Neural progenitor cell (in vitro differentiated cells): ENCODE measurements around the gene SLC22A1. TPM values are rescaled to one million over a fixed set of nuclear protein-coding genes. Genes with fewer than 3 reads are reported as not detected.

Experiments used
- DNase-seq: peaks from one replicate; pipeline ENCODE4 v3.0.0-alpha.2; 2016; ENCODE audit warnings: low spot score
- H2AFZ ChIP-seq: fragments of 200-600 bp; sonication (generic); replicated peaks from 2 replicates; pipeline ENCODE4 v1.6.1; 2016; ENCODE audit warnings: antibody characterized with exemption
- H3F3A ChIP-seq: fragments of 200-600 bp; sonication (generic); 2 replicates; pipeline ENCODE4 v1.6.1; 2016; ENCODE audit warnings: antibody characterized with exemption, low read depth
- H3K27ac ChIP-seq: fragments of 200-600 bp; sonication (generic); 2 replicates; pipeline ENCODE4 v1.5.1; 2016; ENCODE audit warnings: mild to moderate bottlenecking
- H3K27me3 ChIP-seq: fragments of 200-600 bp; sonication (generic); 2 replicates; pipeline ENCODE4 v1.6.1; 2016; ENCODE audit warnings: mild to moderate bottlenecking, moderate library complexity
- H3K36me3 ChIP-seq: fragments of 200-600 bp; sonication (generic); 2 replicates; pipeline ENCODE4 v1.5.1; 2016
- H3K4me1 ChIP-seq: fragments of 200-600 bp; sonication (generic); 2 replicates; pipeline ENCODE4 v1.6.1; 2016; ENCODE audit warnings: mixed run types
- H3K4me2 ChIP-seq: fragments of 200-600 bp; sonication (generic); 2 replicates; pipeline ENCODE4 v1.6.1; 2016
- H3K4me3 ChIP-seq: fragments of 200-600 bp; sonication (generic); 2 replicates; pipeline ENCODE4 v1.5.1; 2016
- H3K79me2 ChIP-seq: fragments of 200-600 bp; sonication (generic); 2 replicates; pipeline ENCODE4 v1.6.1; 2016; ENCODE audit warnings: low read depth
- H3K9ac ChIP-seq: fragments of 200-600 bp; sonication (generic); 2 replicates; pipeline ENCODE4 v1.6.1; 2016
- H3K9me3 ChIP-seq: fragments of 200-600 bp; sonication (generic); 2 replicates; pipeline ENCODE4 v1.5.1; 2016; ENCODE audit warnings: low read depth
- H4K20me1 ChIP-seq: fragments of 200-600 bp; sonication (generic); 2 replicates; pipeline ENCODE4 v1.6.1; 2016; ENCODE audit warnings: low read depth
- H3K27ac Mint-ChIP-seq: 3 replicates; pipeline ENCODE4 v1.8.0; 2021; ENCODE audit warnings: mixed read lengths
- H3K27me3 Mint-ChIP-seq: 2 replicates; pipeline ENCODE4 v1.8.0; 2022; ENCODE audit warnings: low read depth, mild to moderate bottlenecking, inconsistent platforms, moderate library complexity, mixed read lengths; ENCODE audit not compliant: insufficient read depth
- H3K36me3 Mint-ChIP-seq: 3 replicates; pipeline ENCODE4 v1.8.0; 2021; ENCODE audit warnings: mixed read lengths
- H3K4me1 Mint-ChIP-seq: 3 replicates; pipeline ENCODE4 v1.8.0; 2021; ENCODE audit warnings: mixed read lengths
- H3K4me3 Mint-ChIP-seq: 3 replicates; pipeline ENCODE4 v1.8.0; 2021; ENCODE audit warnings: mild to moderate bottlenecking, moderate library complexity, mixed read lengths
- H3K9me3 Mint-ChIP-seq: 3 replicates; pipeline ENCODE4 v1.8.0; 2020; ENCODE audit warnings: mixed read lengths
- CTCF ChIP-seq: fragments of 200-600 bp; sonication (generic); IDR thresholded peaks from 2 replicates; pipeline ENCODE4 v1.5.1; 2017; ENCODE audit warnings: antibody characterized with exemption, mild to moderate bottlenecking
- EZH2 ChIP-seq: fragments of 200-600 bp; sonication (generic); IDR thresholded peaks from 2 replicates; pipeline ENCODE4 v1.6.1; 2017; ENCODE audit warnings: antibody characterized with exemption, mild to moderate bottlenecking, moderate library complexity
- EZH2phosphoT487 ChIP-seq: fragments of 200-600 bp; sonication (generic); IDR thresholded peaks from 2 replicates; pipeline ENCODE4 v1.6.1; 2017; ENCODE audit warnings: antibody characterized with exemption
- total RNA-seq: library from RNA; depleted of rRNA; stranded (reverse); fragments of >200 nt; gene quantifications from 2 replicates; pipeline ENCODE4 v1.2.3, GENCODE V29; 2015; ENCODE audit warnings: low replicate concordance

Gene SLC22A1
- total RNA-seq, 1 donor from 2014 or later = not detected

DNA sequence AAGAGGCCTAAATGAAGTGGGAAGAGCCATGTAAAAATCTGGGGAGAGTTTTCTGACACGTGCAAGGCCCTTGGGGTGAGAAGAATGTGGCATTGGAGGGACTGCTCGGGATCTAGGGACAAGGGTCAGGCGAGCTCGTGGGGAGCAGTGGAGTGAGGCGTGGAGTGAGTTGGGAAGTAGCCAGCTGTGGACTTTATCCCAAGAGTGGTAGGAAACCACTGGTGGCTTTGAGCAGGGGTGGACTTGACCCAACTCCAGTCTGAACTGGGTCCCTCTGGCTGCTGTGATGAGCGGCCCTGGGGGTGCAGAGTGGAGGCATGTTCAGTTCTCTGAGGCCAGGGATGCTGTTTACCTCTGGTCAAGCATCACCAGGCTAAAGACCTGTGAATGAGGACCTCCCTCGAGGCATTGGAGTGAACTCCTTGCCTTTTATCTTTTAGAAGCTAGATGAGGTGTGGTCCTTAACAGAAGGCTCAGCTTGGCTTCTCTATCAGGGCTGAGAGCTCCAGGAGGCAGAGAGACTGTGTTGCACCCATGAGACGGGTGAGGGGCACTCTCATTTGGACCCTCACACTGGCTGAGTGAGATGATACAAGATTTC lies 20.6 kb downstream of the SLC22A1 start:
- Mint-ChIP-seq H3K27ac (no peak overlapping the region), H3K4me1 (peaks cover 12% of the 10 kb centered on the region), H3K36me3 (no peaks in the 10 kb centered on the region), H3K4me3 (no peak overlapping the region), H3K27me3 (no peaks in the 10 kb centered on the region), H3K9me3 (no peaks in the 10 kb centered on the region)
- Histone ChIP-seq H2AFZ (no peak overlapping the region), H3K36me3 (no peaks in the 10 kb centered on the region), H3K4me2 (no peak overlapping the region), H3K4me1 (no peaks in the 10 kb centered on the region), H3K27me3 (no peaks in the 10 kb centered on the region), H3F3A (no peaks in the 10 kb centered on the region), H3K9ac (no peak overlapping the region), H3K4me3 (no peak overlapping the region), H3K79me2 (no peaks in the 10 kb centered on the region), H3K9me3 (no peaks in the 10 kb centered on the region), H4K20me1 (no peaks in the 10 kb centered on the region), H3K27ac (no peak overlapping the region)
- DNase-seq = no peak
- no peak for TF ChIP-seq EZH2
- no peak for TF ChIP-seq EZH2phosphoT487
- TF ChIP-seq CTCF = no peak

- Mint-ChIP-seq H3K9me3 (no peaks in the 10 kb centered on the region), H3K27ac (no peak overlapping the region), H3K36me3 (peaks cover 3% of the 10 kb centered on the region), H3K4me1 (no peaks in the 10 kb centered on the region), H3K4me3 (no peak overlapping the region), H3K27me3 (no peaks in the 10 kb centered on the region)
- Histone ChIP-seq H3F3A (no peaks in the 10 kb centered on the region), H3K27ac (no peak overlapping the region), H4K20me1 (no peaks in the 10 kb centered on the region), H3K9ac (no peak overlapping the region), H3K4me3 (no peak overlapping the region), H3K4me1 (no peaks in the 10 kb centered on the region), H3K36me3 (no peaks in the 10 kb centered on the region), H3K79me2 (no peaks in the 10 kb centered on the region), H2AFZ (no peak overlapping the region), H3K4me2 (no peak overlapping the region), H3K9me3 (no peaks in the 10 kb centered on the region), H3K27me3 (no peaks in the 10 kb centered on the region)
- TF ChIP-seq EZH2 = no peak
- TF ChIP-seq CTCF = no peak
- TF ChIP-seq EZH2phosphoT487 = no peak
- DNase-seq = no peak
Observed at GRCh38 chr6:160146454-160147145, 25.0 kb downstream of the SLC22A1 start.

GRCh38 chr6:160147146-160147536 lies 25.5 kb downstream of the SLC22A1 start:
- TF ChIP-seq EZH2 (no peak), CTCF (no peak), EZH2phosphoT487 (no peak)
- no peak overlapping the region for H3K4me3 Mint-ChIP-seq
- no peaks in the 10 kb centered on the region for H3F3A ChIP-seq

More at GRCh38 chr6:160147146-160147536, 25.5 kb downstream of the SLC22A1 start:
- Histone ChIP-seq H3K4me1 (no peaks in the 10 kb centered on the region), H3K4me2 (no peak overlapping the region), H3K27me3 (no peaks in the 10 kb centered on the region), H3K4me3 (no peak overlapping the region), H3K79me2 (no peaks in the 10 kb centered on the region), H3K36me3 (no peaks in the 10 kb centered on the region), H3K27ac (no peak overlapping the region), H4K20me1 (no peaks in the 10 kb centered on the region), H2AFZ (no peak overlapping the region), H3K9ac (no peak overlapping the region), H3K9me3 (no peaks in the 10 kb centered on the region)
- Mint-ChIP-seq H3K36me3 (peaks cover 4% of the 10 kb centered on the region), H3K9me3 (peaks cover 3% of the 10 kb centered on the region), H3K4me1 (no peaks in the 10 kb centered on the region), H3K27ac (no peak overlapping the region), H3K27me3 (no peaks in the 10 kb centered on the region)
- DNase-seq = no peak
